H9 (cell line): ENCODE measurements around the gene PTPN3. TPM values are rescaled to one million over a fixed set of nuclear protein-coding genes. Genes with fewer than 3 reads are reported as not detected.

Experiments used
- DNase-seq: peaks from one replicate; pipeline ENCODE4 v3.0.0-alpha.2; 2017
- H2AFZ ChIP-seq: one replicate; pipeline ENCODE4 v1.6.1; 2013; ENCODE audit warnings: mild to moderate bottlenecking, low read length, control low read depth, moderate library complexity
- H2AK5ac ChIP-seq: 2 replicates; pipeline ENCODE4 v1.6.1; 2013; ENCODE audit warnings: low read length, control low read depth, mixed read lengths; ENCODE audit not compliant: insufficient read length
- H2BK120ac ChIP-seq: one replicate; pipeline ENCODE4 v1.6.1; 2013; ENCODE audit warnings: low read depth, mild to moderate bottlenecking, low read length, control low read depth, inconsistent platforms; ENCODE audit not compliant: poor library complexity, severe bottlenecking
- H2BK12ac ChIP-seq: 2 replicates; pipeline ENCODE4 v1.6.1; 2013; ENCODE audit warnings: low read length, control low read depth, mixed read lengths, low read depth; ENCODE audit not compliant: insufficient read length
- H2BK15ac ChIP-seq: 2 replicates; pipeline ENCODE4 v1.6.1; 2013; ENCODE audit warnings: low read depth, low read length, control low read depth
- H2BK20ac ChIP-seq: one replicate; pipeline ENCODE4 v1.6.1; 2013; ENCODE audit warnings: low read depth, mild to moderate bottlenecking, low read length, control low read depth, inconsistent platforms; ENCODE audit not compliant: poor library complexity, severe bottlenecking
- H2BK5ac ChIP-seq: 2 replicates; pipeline ENCODE4 v1.6.1; 2013; ENCODE audit warnings: low read length, control low read depth, mixed read lengths; ENCODE audit not compliant: insufficient read length
- H3K14ac ChIP-seq: 2 replicates; pipeline ENCODE4 v1.6.1; 2013; ENCODE audit warnings: low read length, control low read depth; ENCODE audit not compliant: insufficient read depth
- H3K18ac ChIP-seq: 2 replicates; pipeline ENCODE4 v1.6.1; 2013; ENCODE audit warnings: low read depth, mild to moderate bottlenecking, mixed read lengths, low read length, control low read depth; ENCODE audit not compliant: insufficient read length
- H3K23ac ChIP-seq: 2 replicates; pipeline ENCODE4 v1.6.1; 2013; ENCODE audit warnings: low read length, control low read depth, mixed read lengths, low read depth; ENCODE audit not compliant: insufficient read length
- H3K23me2 ChIP-seq: 2 replicates; pipeline ENCODE4 v1.6.1; 2013; ENCODE audit warnings: low read depth, mild to moderate bottlenecking, mixed read lengths, low read length, control low read depth; ENCODE audit not compliant: insufficient read length, poor library complexity, severe bottlenecking
- H3K27ac ChIP-seq: 2 replicates; pipeline ENCODE4 v1.5.1; 2013; ENCODE audit warnings: low read length, control low read depth, mixed read lengths, low read depth; ENCODE audit not compliant: insufficient read length
- H3K27me3 ChIP-seq: 2 replicates; pipeline ENCODE4 v1.6.1; 2013; ENCODE audit warnings: low read length, control low read depth, inconsistent platforms; ENCODE audit not compliant: insufficient read depth
- H3K4ac ChIP-seq: 2 replicates; pipeline ENCODE4 v1.6.1; 2013; ENCODE audit warnings: low read depth, mild to moderate bottlenecking, control low read depth, inconsistent platforms, low read length, moderate library complexity
- H3K4me1 ChIP-seq: 2 replicates; pipeline ENCODE4 v1.6.1; 2013; ENCODE audit warnings: low read length, control low read depth, inconsistent platforms; ENCODE audit not compliant: insufficient read depth
- H3K4me2 ChIP-seq: 2 replicates; pipeline ENCODE4 v1.6.1; 2013; ENCODE audit warnings: low read length, control low read depth, mixed read lengths; ENCODE audit not compliant: insufficient read length, insufficient read depth
- H3K56ac ChIP-seq: 2 replicates; pipeline ENCODE4 v1.6.1; 2013; ENCODE audit warnings: low read depth, mild to moderate bottlenecking, mixed read lengths, low read length, control low read depth; ENCODE audit not compliant: insufficient read length
- H3K79me1 ChIP-seq: 2 replicates; pipeline ENCODE4 v1.6.1; 2013; ENCODE audit warnings: low read depth, mild to moderate bottlenecking, moderate library complexity, low read length, control low read depth, inconsistent platforms; ENCODE audit not compliant: insufficient read depth, poor library complexity, severe bottlenecking
- H3K79me2 ChIP-seq: 2 replicates; pipeline ENCODE4 v1.6.1; 2013; ENCODE audit warnings: low read length, control low read depth, inconsistent platforms; ENCODE audit not compliant: insufficient read depth
- H3K9ac ChIP-seq: 2 replicates; pipeline ENCODE4 v1.6.1; 2013; ENCODE audit warnings: low read length, control low read depth, mixed read lengths; ENCODE audit not compliant: insufficient read length; ENCODE audit errors: extremely low read depth
- H3K9me3 ChIP-seq: one replicate; pipeline ENCODE4 v1.6.1; 2013; ENCODE audit warnings: low read depth, low read length, inconsistent platforms; ENCODE audit not compliant: control insufficient read depth
- H3T11ph ChIP-seq: one replicate; pipeline ENCODE4 v1.6.1; 2013; ENCODE audit warnings: mild to moderate bottlenecking, low read length, control low read depth, inconsistent platforms
- H4K20me1 ChIP-seq: one replicate; pipeline ENCODE4 v1.6.1; 2013; ENCODE audit not compliant: control insufficient read depth, insufficient read length, insufficient read depth
- H4K5ac ChIP-seq: 2 replicates; pipeline ENCODE4 v1.6.1; 2013; ENCODE audit warnings: low read depth, mild to moderate bottlenecking, mixed read lengths, low read length, control low read depth; ENCODE audit not compliant: insufficient read length
- H4K8ac ChIP-seq: replicated peaks from 2 replicates; pipeline ENCODE4 v1.6.1; 2013; ENCODE audit warnings: low read length, control low read depth, mixed read lengths, low read depth; ENCODE audit not compliant: insufficient read length
- H4K91ac ChIP-seq: 2 replicates; pipeline ENCODE4 v1.6.1; 2013; ENCODE audit warnings: low read depth, mild to moderate bottlenecking, moderate library complexity, mixed read lengths, low read length, control low read depth; ENCODE audit not compliant: insufficient read length
- H3K27ac Mint-ChIP-seq, 3 experiments: 2 replicates in 2 of 3; 3 replicates in 1 of 3; pipeline ENCODE4 v1.8.0; 2020 to 2021; ENCODE audit warnings: mixed read lengths in 3 of 3, mild to moderate bottlenecking in 1 of 3, moderate library complexity in 1 of 3
- H3K27me3 Mint-ChIP-seq: 2 replicates; pipeline ENCODE4 v1.8.0; 2021; ENCODE audit warnings: low read depth, mild to moderate bottlenecking, moderate library complexity, mixed read lengths
- H3K36me3 Mint-ChIP-seq, 3 experiments: 2 replicates in 2 of 3; 3 replicates in 1 of 3; pipeline ENCODE4 v1.8.0; 2020 to 2021; ENCODE audit warnings: low read depth in 3 of 3, mixed read lengths in 3 of 3; ENCODE audit not compliant: insufficient read depth in 1 of 3
- H3K4me1 Mint-ChIP-seq, 2 experiments: 2 replicates each; pipeline ENCODE4 v1.8.0; 2020; ENCODE audit warnings: mixed read lengths in 2 of 2
- H3K4me3 Mint-ChIP-seq, 2 experiments: 2 replicates in 1 of 2; 3 replicates in 1 of 2; pipeline ENCODE4 v1.8.0; 2020 to 2021; ENCODE audit warnings: mild to moderate bottlenecking in 2 of 2, mixed read lengths in 2 of 2, moderate library complexity in 1 of 2
- H3K9me3 Mint-ChIP-seq, 2 experiments: 2 replicates in 1 of 2; 3 replicates in 1 of 2; pipeline ENCODE4 v1.8.0; 2020; ENCODE audit warnings: mild to moderate bottlenecking in 2 of 2, mixed read lengths in 2 of 2, moderate library complexity in 1 of 2
- WGBS: extraction: QIAGEN DNeasy Blood & Tissue Kit; methylation state at CpG from one replicate; pipeline ENCODE4 v1.1.7; 2013; ENCODE audit warnings: missing lambda C conversion rate, low lambda C conversion rate, mixed read lengths; ENCODE audit not compliant: insufficient read length; ENCODE audit errors: extremely low coverage; 5-methylcytosine and 5-hydroxymethylcytosine counted together
- total RNA-seq: library from RNA; stranded (reverse); gene quantifications from 2 replicates; pipeline ENCODE4 v1.2.1, GENCODE V29; 2021
- TF ChIP-seq, protein P1 (sequence below): fragments of 200-600 bp; sonication (generic); conservative IDR thresholded peaks from 3 replicates; pipeline ENCODE4 v1.8.0; 2021; ENCODE audit warnings: antibody characterized with exemption, mild to moderate bottlenecking

Gene PTPN3
- total RNA-seq, 1 experiment from 2014 or later: 2.6 TPM

DNA sequence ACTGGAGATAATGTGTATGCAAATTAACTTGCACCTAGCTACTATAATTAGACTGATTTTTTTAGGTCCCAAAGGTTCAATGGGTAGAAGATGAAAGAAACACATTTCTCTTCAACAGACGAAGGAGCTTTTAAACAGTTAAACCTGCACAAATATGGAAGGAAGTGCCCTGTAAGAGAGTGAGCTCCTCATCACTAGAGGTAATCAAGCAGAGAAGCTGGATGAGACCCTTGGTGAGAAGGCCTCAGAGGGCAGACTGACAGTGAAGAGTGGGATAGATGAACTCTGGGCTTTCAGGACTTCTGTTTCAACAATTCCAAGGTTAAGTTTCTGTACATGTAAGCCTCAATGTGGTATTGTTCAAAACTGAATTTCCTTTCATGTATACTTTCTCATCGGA, 23.2 kb downstream of the PTPN3 start:
- no peak overlapping the region for H4K8ac ChIP-seq
- H3K4ac ChIP-seq: no peak overlapping the region
- Mint-ChIP-seq H3K4me3 (no peak overlapping the region), H3K36me3 (no peaks in the 10 kb centered on the region), H3K9me3 (no peaks in the 10 kb centered on the region), H3K27me3 (no peaks in the 10 kb centered on the region), H3K4me1 (peaks cover 0 to 6% of the 10 kb centered on the region in 2 experiments; a peak in 1 of 4 replicates), H3K27ac (no peak overlapping the region)
- H2AFZ ChIP-seq: no peak overlapping the region
- no peak overlapping the region for H3K9ac ChIP-seq
- H3K4me1 ChIP-seq: no peaks in the 10 kb centered on the region
- no peak for DNase-seq
- H3K9me3 ChIP-seq: no peaks in the 10 kb centered on the region
- H3K14ac ChIP-seq: no peak overlapping the region
- TF ChIP-seq, protein P1, sequence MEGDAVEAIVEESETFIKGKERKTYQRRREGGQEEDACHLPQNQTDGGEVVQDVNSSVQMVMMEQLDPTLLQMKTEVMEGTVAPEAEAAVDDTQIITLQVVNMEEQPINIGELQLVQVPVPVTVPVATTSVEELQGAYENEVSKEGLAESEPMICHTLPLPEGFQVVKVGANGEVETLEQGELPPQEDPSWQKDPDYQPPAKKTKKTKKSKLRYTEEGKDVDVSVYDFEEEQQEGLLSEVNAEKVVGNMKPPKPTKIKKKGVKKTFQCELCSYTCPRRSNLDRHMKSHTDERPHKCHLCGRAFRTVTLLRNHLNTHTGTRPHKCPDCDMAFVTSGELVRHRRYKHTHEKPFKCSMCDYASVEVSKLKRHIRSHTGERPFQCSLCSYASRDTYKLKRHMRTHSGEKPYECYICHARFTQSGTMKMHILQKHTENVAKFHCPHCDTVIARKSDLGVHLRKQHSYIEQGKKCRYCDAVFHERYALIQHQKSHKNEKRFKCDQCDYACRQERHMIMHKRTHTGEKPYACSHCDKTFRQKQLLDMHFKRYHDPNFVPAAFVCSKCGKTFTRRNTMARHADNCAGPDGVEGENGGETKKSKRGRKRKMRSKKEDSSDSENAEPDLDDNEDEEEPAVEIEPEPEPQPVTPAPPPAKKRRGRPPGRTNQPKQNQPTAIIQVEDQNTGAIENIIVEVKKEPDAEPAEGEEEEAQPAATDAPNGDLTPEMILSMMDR: no peak
- H2BK120ac ChIP-seq: no peak overlapping the region
- H2AK5ac ChIP-seq: no peak overlapping the region
- no peak overlapping the region for H3K56ac ChIP-seq
- no peak overlapping the region for H3K18ac ChIP-seq
- H3T11ph ChIP-seq: no peak overlapping the region
- no peaks in the 10 kb centered on the region for H4K20me1 ChIP-seq
- H3K4me2 ChIP-seq: no peak overlapping the region
- no peaks in the 10 kb centered on the region for H3K79me1 ChIP-seq
- no peak overlapping the region for H3K27ac ChIP-seq
- no peaks in the 10 kb centered on the region for H3K23me2 ChIP-seq
- H2BK20ac ChIP-seq: no peak overlapping the region
- no peak overlapping the region for H3K23ac ChIP-seq
- no peak overlapping the region for H2BK12ac ChIP-seq
- no peak overlapping the region for H4K91ac ChIP-seq
- no peaks in the 10 kb centered on the region for H3K27me3 ChIP-seq
- no peak overlapping the region for H2BK5ac ChIP-seq
- no peaks in the 10 kb centered on the region for H3K79me2 ChIP-seq
- H4K5ac ChIP-seq: no peak overlapping the region
- no peak overlapping the region for H2BK15ac ChIP-seq
- no CpG with 5 or more reads among the region's 2 CpGs for WGBS
